Progenitor cell of endocrine pancreas (in vitro differentiated cells): ENCODE measurements around the gene OR9Q1. TPM values are rescaled to one million over a fixed set of nuclear protein-coding genes. Genes with fewer than 3 reads are reported as not detected.

Experiments
- DNase-seq: peaks from one replicate; pipeline ENCODE4 v3.0.0; 2021; ENCODE audit warnings: low spot score; ENCODE audit not compliant: unreplicated experiment
- H3K27ac Mint-ChIP-seq: 2 replicates; pipeline ENCODE4 v1.8.0; 2021; ENCODE audit warnings: mild to moderate bottlenecking, moderate library complexity, mixed read lengths
- H3K27me3 Mint-ChIP-seq: 2 replicates; pipeline ENCODE4 v1.8.0; 2021; ENCODE audit warnings: mixed read lengths
- H3K36me3 Mint-ChIP-seq: 2 replicates; pipeline ENCODE4 v1.8.0; 2022; ENCODE audit warnings: mixed read lengths; ENCODE audit not compliant: insufficient read depth
- H3K4me1 Mint-ChIP-seq: 2 replicates; pipeline ENCODE4 v1.8.0; 2021; ENCODE audit warnings: low read depth, mixed read lengths
- H3K4me3 Mint-ChIP-seq: 2 replicates; pipeline ENCODE4 v1.8.0; 2021; ENCODE audit warnings: low read depth, mild to moderate bottlenecking, moderate library complexity, mixed read lengths
- H3K9me3 Mint-ChIP-seq: 2 replicates; pipeline ENCODE4 v1.8.0; 2021; ENCODE audit warnings: low read depth, mixed read lengths
- total RNA-seq: library from RNA; stranded (reverse); gene quantifications from 2 replicates; pipeline ENCODE4 v1.2.1, GENCODE V29; 2021
- TF ChIP-seq, protein P1 (sequence below): fragments of 200-600 bp; sonication (generic); IDR thresholded peaks from one replicate; pipeline ENCODE4 v1.5.0; 2021; ENCODE audit warnings: antibody characterized with exemption, mild to moderate bottlenecking; ENCODE audit not compliant: unreplicated experiment

OR9Q1 gene
- total RNA-seq, 1 donor from 2014 or later = not detected

DNA sequence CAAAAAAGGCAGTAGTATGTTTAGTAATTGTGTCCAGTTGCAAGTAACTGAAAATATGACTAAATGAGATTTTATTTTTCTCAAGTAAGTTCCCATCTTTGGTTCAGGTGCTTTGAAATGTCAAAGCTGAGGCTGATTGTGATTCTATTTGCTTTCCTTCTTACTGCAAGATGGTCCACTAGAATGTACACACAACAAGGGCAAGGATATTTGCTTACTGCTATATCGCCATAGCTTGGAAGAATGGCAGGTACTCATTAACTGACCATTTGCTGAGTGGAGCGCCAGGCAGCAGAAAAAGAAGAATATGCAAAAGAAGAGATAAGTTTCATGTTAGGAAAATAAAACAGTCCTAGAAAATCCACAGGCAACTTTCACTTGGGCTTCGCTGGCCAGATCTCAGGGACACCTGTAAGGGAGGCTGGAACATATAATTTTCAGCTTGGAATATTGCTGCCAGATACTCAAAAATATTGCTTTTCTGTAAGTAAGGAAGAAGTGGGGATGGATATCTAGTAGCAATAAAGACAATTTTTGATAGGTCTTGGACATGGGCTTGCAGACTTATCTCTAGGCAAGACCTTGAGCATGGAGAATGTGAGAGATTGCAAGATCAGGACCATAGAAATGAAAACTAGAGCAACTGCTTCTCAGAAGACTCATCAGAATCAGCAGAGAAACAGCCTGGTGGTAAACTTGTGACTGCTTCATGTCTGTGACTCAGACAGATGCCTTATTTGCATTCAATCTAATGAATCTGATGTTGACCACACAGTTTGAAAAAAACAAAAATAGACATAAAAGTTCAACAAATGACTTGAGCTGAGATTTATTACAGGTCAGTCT, 44.8 kb upstream of the OR9Q1 start:
- H3K4me3 Mint-ChIP-seq = peak overlapping the region; percentile 15
- H3K9me3 Mint-ChIP-seq = peaks cover 3% of the 10 kb centered on the region
- H3K27me3 Mint-ChIP-seq = no peaks in the 10 kb centered on the region
- no peak for DNase-seq
- H3K4me1 Mint-ChIP-seq = peaks cover 36% of the 10 kb centered on the region
- H3K36me3 Mint-ChIP-seq = no peaks in the 10 kb centered on the region
- peak overlapping the region; percentile 57 for H3K27ac Mint-ChIP-seq
- TF ChIP-seq, protein P1, sequence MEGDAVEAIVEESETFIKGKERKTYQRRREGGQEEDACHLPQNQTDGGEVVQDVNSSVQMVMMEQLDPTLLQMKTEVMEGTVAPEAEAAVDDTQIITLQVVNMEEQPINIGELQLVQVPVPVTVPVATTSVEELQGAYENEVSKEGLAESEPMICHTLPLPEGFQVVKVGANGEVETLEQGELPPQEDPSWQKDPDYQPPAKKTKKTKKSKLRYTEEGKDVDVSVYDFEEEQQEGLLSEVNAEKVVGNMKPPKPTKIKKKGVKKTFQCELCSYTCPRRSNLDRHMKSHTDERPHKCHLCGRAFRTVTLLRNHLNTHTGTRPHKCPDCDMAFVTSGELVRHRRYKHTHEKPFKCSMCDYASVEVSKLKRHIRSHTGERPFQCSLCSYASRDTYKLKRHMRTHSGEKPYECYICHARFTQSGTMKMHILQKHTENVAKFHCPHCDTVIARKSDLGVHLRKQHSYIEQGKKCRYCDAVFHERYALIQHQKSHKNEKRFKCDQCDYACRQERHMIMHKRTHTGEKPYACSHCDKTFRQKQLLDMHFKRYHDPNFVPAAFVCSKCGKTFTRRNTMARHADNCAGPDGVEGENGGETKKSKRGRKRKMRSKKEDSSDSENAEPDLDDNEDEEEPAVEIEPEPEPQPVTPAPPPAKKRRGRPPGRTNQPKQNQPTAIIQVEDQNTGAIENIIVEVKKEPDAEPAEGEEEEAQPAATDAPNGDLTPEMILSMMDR = no peak

DNA sequence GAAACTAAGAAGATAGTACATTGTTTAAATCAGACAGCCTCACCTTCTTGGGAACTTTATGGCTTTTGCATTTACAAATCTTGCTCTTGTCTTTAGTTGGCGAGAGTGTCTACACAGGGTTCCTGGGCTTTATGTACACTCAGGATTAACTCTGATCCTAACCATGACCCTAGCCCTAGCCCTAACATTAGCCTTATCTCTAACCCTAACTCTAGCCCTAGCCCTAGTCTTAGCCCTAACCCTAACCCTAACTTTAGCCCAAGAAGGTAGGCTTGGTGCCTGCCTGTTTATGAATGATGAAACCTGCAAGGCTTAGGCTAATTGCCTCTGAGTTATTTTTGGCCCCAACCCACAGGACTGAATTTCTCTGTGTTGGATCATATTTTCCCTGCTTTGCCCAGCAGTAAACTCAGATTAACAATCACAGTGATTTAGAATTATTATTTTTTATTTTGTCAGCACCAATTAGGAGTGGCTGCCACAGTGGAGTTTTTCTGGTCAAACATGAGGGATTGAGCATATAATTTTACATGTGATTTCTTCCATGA, 44.1 kb upstream of the OR9Q1 start:
- H3K27me3 Mint-ChIP-seq = no peaks in the 10 kb centered on the region
- no peaks in the 10 kb centered on the region for H3K36me3 Mint-ChIP-seq
- H3K4me3 Mint-ChIP-seq = no peak overlapping the region
- H3K9me3 Mint-ChIP-seq = peaks cover 3% of the 10 kb centered on the region
- H3K27ac Mint-ChIP-seq = no peak overlapping the region
- peaks cover 34% of the 10 kb centered on the region for H3K4me1 Mint-ChIP-seq
- DNase-seq = no peak
- TF ChIP-seq, protein P1 = no peak

DNA sequence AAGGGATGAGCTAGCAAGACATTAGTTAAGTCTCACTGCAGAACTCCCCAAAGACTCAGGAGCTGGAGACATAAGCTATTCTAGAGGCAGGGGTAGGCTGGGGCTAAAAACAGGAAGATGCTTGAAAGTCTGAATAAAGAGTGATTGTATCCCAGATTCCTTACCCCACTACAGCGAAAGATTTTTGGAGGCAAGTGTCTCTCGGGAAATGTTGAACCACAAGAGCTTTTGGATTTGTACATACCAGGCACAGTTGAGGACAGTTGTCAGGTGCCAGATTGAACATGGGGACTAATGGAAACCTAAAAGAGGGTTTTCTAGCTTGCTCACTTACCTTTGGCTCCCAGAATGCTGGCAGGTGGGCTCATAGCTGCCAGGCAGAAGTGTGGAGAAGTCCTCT, 43.5 kb upstream of the OR9Q1 start:
- Mint-ChIP-seq H3K27me3 (no peaks in the 10 kb centered on the region), H3K4me3 (no peak overlapping the region), H3K27ac (no peak overlapping the region), H3K9me3 (peaks cover 3% of the 10 kb centered on the region), H3K36me3 (no peaks in the 10 kb centered on the region), H3K4me1 (peaks cover 31% of the 10 kb centered on the region)
- no peak for DNase-seq
- TF ChIP-seq, protein P1 = no peak

DNA sequence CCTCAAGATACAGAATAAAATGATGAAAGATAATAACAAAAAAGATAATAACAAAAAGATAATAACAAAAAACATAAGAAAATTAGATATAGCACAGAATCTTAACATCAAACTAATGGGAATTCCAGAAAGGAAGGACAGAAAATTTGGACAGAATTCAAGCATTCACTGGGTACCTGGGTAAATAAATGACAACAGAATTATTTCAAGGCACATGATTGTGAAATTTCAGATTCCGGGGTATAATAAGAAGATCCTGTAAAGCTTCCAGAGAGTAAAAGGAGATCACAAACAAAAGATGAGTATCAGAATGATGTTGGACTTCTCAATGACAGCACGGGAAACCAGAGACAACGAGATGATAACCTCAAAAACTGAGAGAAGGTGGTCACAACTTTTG, 42.1 kb upstream of the OR9Q1 start:
- H3K36me3 Mint-ChIP-seq = no peaks in the 10 kb centered on the region

DNA sequence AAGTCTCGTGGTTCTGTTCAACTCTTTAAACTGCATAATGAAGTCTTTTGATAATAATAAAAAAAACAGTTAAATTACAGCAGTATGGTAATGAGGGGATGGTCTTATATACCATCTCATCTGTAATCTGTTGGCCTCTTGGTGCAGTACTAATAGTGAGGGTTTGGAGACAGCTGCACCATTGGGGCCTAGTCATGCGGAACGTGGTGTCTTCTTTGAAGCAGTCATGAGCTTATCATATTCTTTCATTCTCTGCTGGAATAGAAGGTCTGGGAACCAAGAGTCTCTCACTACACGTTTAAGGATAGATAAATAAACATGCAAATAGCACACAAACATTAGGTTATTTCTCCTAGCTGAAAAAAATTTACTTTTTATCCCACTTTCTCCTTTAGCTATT, 40.9 kb upstream of the OR9Q1 start:
- Mint-ChIP-seq H3K27me3 (no peaks in the 10 kb centered on the region), H3K27ac (no peak overlapping the region), H3K9me3 (peaks cover 5% of the 10 kb centered on the region), H3K4me3 (no peak overlapping the region), H3K4me1 (peaks cover 23% of the 10 kb centered on the region), H3K36me3 (no peaks in the 10 kb centered on the region)
- DNase-seq = no peak
- TF ChIP-seq, protein P1 = no peak

More for the DNA sequence above, 42.1 kb upstream of the OR9Q1 start:
- TF ChIP-seq, protein P1 = no peak
- Mint-ChIP-seq H3K27ac (no peak overlapping the region), H3K4me1 (peaks cover 31% of the 10 kb centered on the region), H3K4me3 (no peak overlapping the region), H3K9me3 (peaks cover 5% of the 10 kb centered on the region), H3K27me3 (no peaks in the 10 kb centered on the region)
- DNase-seq = no peak
